Stimulated activated naive CD8-positive, alpha-beta T cell treated with anti-CD3 and anti-CD28 coated beads, Interleukin-15, Interleukin-2, amounts not matched to agents 100 ng/mL and 50 ng/mL, for 24 hours (primary cell): ENCODE data around the gene GSX2.
"Not testable (repeated sequence)": the region's sequence is repeated elsewhere in the genome, so short reads cannot be mapped to it uniquely, and the experiment has no call there.

ENCODE experiments used
- H3K27ac Mint-ChIP-seq: one replicate; pipeline ENCODE4 v1.8.0; 2021; ENCODE audit warnings: mild to moderate bottlenecking, mixed read lengths
- H3K27me3 Mint-ChIP-seq: one replicate; pipeline ENCODE4 v1.8.0; 2021; ENCODE audit warnings: mixed read lengths
- H3K36me3 Mint-ChIP-seq: one replicate; pipeline ENCODE4 v1.8.0; 2021; ENCODE audit warnings: low read depth, mixed read lengths
- H3K4me1 Mint-ChIP-seq: one replicate; pipeline ENCODE4 v1.8.0; 2021; ENCODE audit warnings: low read depth, mixed read lengths
- H3K4me3 Mint-ChIP-seq: one replicate; pipeline ENCODE4 v1.8.0; 2021; ENCODE audit warnings: mild to moderate bottlenecking, mixed read lengths
- H3K9me3 Mint-ChIP-seq: one replicate; pipeline ENCODE4 v1.8.0; 2021; ENCODE audit warnings: mixed read lengths

GSX2 gene

GRCh38 chr4:54107951-54108748 lies 8.2 kb downstream of the GSX2 start:
- Mint-ChIP-seq H3K27me3 (peaks cover 94% of the 10 kb centered on the region), H3K4me3 (peak overlapping the region; percentile 77), H3K4me1 (peaks cover 38% of the 10 kb centered on the region), H3K9me3 (no peaks in the 10 kb centered on the region), H3K36me3 (no peaks in the 10 kb centered on the region), H3K27ac (peak overlapping the region; percentile 12)

- peaks cover 87% of the 10 kb centered on the region for H3K27me3 Mint-ChIP-seq
- H3K27ac Mint-ChIP-seq, result no peak overlapping the region
- H3K4me1 Mint-ChIP-seq, result peaks cover 29% of the 10 kb centered on the region
- H3K4me3 Mint-ChIP-seq, result no peak overlapping the region
- H3K36me3 Mint-ChIP-seq, result no peaks in the 10 kb centered on the region
- no peaks in the 10 kb centered on the region for H3K9me3 Mint-ChIP-seq
Observed at GRCh38 chr4:54109241-54110018, 9.5 kb downstream of the GSX2 start.

GRCh38 chr4:54110019-54110416 lies 10.1 kb downstream of the GSX2 start:
- peak overlapping the region; percentile 40 for H3K4me3 Mint-ChIP-seq
- H3K27ac Mint-ChIP-seq, result no peak overlapping the region
- H3K9me3 Mint-ChIP-seq, result no peaks in the 10 kb centered on the region
- H3K4me1 Mint-ChIP-seq, result peaks cover 23% of the 10 kb centered on the region
- H3K36me3 Mint-ChIP-seq, result no peaks in the 10 kb centered on the region
- peaks cover 85% of the 10 kb centered on the region for H3K27me3 Mint-ChIP-seq

GRCh38 chr4:54113206-54113605 lies 13.2 kb downstream of the GSX2 start:
- H3K27ac Mint-ChIP-seq, H3K9me3 Mint-ChIP-seq, H3K36me3 Mint-ChIP-seq, H3K4me3 Mint-ChIP-seq: not testable (repeated sequence)
- Mint-ChIP-seq H3K4me1 (peaks cover 19% of the 10 kb centered on the region), H3K27me3 (peaks cover 64% of the 10 kb centered on the region)

GRCh38 chr4:54116246-54116645 lies 16.3 kb downstream of the GSX2 start:
- H3K27ac Mint-ChIP-seq, H3K4me3 Mint-ChIP-seq, H3K9me3 Mint-ChIP-seq, H3K36me3 Mint-ChIP-seq, H3K4me1 Mint-ChIP-seq: not testable (repeated sequence)
- H3K27me3 Mint-ChIP-seq, result peaks cover 40% of the 10 kb centered on the region

GRCh38 chr4:54118850-54119589 lies 19.1 kb downstream of the GSX2 start:
- Mint-ChIP-seq H3K27ac (no peak overlapping the region), H3K4me3 (no peak overlapping the region), H3K4me1 (no peaks in the 10 kb centered on the region), H3K9me3 (no peaks in the 10 kb centered on the region), H3K27me3 (peaks cover 24% of the 10 kb centered on the region), H3K36me3 (no peaks in the 10 kb centered on the region)

GRCh38 chr4:54120518-54120917 lies 20.6 kb downstream of the GSX2 start:
- no peaks in the 10 kb centered on the region for H3K36me3 Mint-ChIP-seq
- no peak overlapping the region for H3K4me3 Mint-ChIP-seq
- no peak overlapping the region for H3K27ac Mint-ChIP-seq
- H3K4me1 Mint-ChIP-seq, result no peaks in the 10 kb centered on the region
- peaks cover 13% of the 10 kb centered on the region for H3K27me3 Mint-ChIP-seq
- H3K9me3 Mint-ChIP-seq, result no peaks in the 10 kb centered on the region

- Mint-ChIP-seq H3K27ac (no peak overlapping the region), H3K27me3 (peaks cover 15% of the 10 kb centered on the region), H3K4me3 (no peak overlapping the region), H3K36me3 (peaks cover 4% of the 10 kb centered on the region), H3K4me1 (no peaks in the 10 kb centered on the region), H3K9me3 (peaks cover 29% of the 10 kb centered on the region)
Observed at GRCh38 chr4:54127660-54128059, 27.7 kb downstream of the GSX2 start.

- not testable (repeated sequence) for H3K4me3 Mint-ChIP-seq, H3K4me1 Mint-ChIP-seq, H3K27ac Mint-ChIP-seq, H3K36me3 Mint-ChIP-seq
- peaks cover 15% of the 10 kb centered on the region for H3K27me3 Mint-ChIP-seq
- H3K9me3 Mint-ChIP-seq, result peaks cover 34% of the 10 kb centered on the region
Observed at GRCh38 chr4:54128694-54129093, 28.7 kb downstream of the GSX2 start.

GRCh38 chr4:54139332-54139731 lies 39.4 kb downstream of the GSX2 start:
- H3K36me3 Mint-ChIP-seq, result no peaks in the 10 kb centered on the region
- H3K4me3 Mint-ChIP-seq, result no peak overlapping the region
- peaks cover 12% of the 10 kb centered on the region for H3K27me3 Mint-ChIP-seq
- H3K9me3 Mint-ChIP-seq, result no peaks in the 10 kb centered on the region
- H3K27ac Mint-ChIP-seq, result no peak overlapping the region
- H3K4me1 Mint-ChIP-seq, result peaks cover 5% of the 10 kb centered on the region

GRCh38 chr4:54140287-54140686 lies 40.3 kb downstream of the GSX2 start:
- H3K36me3 Mint-ChIP-seq, result no peaks in the 10 kb centered on the region
- no peak overlapping the region for H3K27ac Mint-ChIP-seq
- no peaks in the 10 kb centered on the region for H3K9me3 Mint-ChIP-seq
- no peak overlapping the region for H3K4me3 Mint-ChIP-seq
- H3K27me3 Mint-ChIP-seq, result peaks cover 9% of the 10 kb centered on the region
- H3K4me1 Mint-ChIP-seq, result peaks cover 12% of the 10 kb centered on the region

- H3K9me3 Mint-ChIP-seq, result no peaks in the 10 kb centered on the region
- no peaks in the 10 kb centered on the region for H3K27me3 Mint-ChIP-seq
- peaks cover 13% of the 10 kb centered on the region for H3K4me1 Mint-ChIP-seq
- H3K27ac Mint-ChIP-seq, result no peak overlapping the region
- no peaks in the 10 kb centered on the region for H3K36me3 Mint-ChIP-seq
- H3K4me3 Mint-ChIP-seq, result no peak overlapping the region
Observed at GRCh38 chr4:54144199-54144598, 44.2 kb downstream of the GSX2 start.

- Mint-ChIP-seq H3K4me3 (no peak overlapping the region), H3K27me3 (no peaks in the 10 kb centered on the region), H3K4me1 (peaks cover 13% of the 10 kb centered on the region), H3K27ac (no peak overlapping the region), H3K36me3 (no peaks in the 10 kb centered on the region), H3K9me3 (no peaks in the 10 kb centered on the region)
Observed at GRCh38 chr4:54144661-54145171, 44.8 kb downstream of the GSX2 start.

- Mint-ChIP-seq H3K27ac (no peak overlapping the region), H3K9me3 (no peaks in the 10 kb centered on the region), H3K36me3 (no peaks in the 10 kb centered on the region), H3K4me3 (no peak overlapping the region), H3K4me1 (peaks cover 13% of the 10 kb centered on the region), H3K27me3 (no peaks in the 10 kb centered on the region)
Observed at GRCh38 chr4:54146139-54146538, 46.2 kb downstream of the GSX2 start.

- Mint-ChIP-seq H3K27me3 (no peaks in the 10 kb centered on the region), H3K27ac (no peak overlapping the region), H3K9me3 (no peaks in the 10 kb centered on the region), H3K4me1 (peaks cover 8% of the 10 kb centered on the region), H3K4me3 (no peak overlapping the region), H3K36me3 (no peaks in the 10 kb centered on the region)
Observed at GRCh38 chr4:54149323-54149722, 49.4 kb downstream of the GSX2 start.
